NAMALWA (cell line): ENCODE measurements around the gene HOXA9.

Source experiments
- DNase-seq: peaks from one replicate; pipeline ENCODE4 v3.0.0-alpha.2; 2015; ENCODE audit warnings: low spot score

The HOXA9 gene

GRCh38 chr7:27142580-27143022 lies 22.7 kb downstream of the HOXA9 start:
- DNase-seq, result no peak

DNA sequence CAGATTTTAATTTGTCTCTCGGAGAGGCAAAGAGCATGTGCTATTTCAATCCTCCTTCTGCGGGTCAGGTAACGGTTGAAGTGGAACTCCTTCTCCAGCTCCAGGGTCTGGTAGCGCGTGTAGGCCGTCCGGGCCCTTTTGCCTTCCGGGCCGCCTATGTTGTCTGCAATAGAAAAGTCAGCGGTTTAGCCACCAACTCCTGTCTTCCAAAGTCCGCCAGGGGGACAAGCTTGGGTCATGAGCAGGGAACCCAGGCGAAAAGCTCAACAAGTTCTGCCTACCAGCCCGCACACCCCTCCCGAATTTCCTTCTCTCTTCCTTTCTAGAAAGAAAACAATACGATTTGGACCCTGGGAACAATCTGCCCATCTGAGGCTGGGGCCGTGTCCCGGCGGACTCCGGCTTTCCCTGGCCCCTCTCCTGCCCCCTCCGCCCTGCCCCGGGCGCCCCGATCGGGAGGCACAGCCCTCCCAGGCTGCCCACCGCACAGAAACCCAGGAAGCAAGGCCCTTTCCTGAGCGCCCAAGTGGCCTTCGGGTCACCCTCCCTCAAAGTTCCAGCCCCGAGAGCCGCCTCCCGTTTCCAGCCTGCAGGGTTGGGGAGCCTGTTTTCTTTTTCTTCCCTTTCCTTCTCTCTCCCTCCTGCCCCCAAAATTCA lies 23.3 kb downstream of the HOXA9 start:
- DNase-seq, result no peak

- no peak for DNase-seq
These were observed 24.0 kb downstream of the HOXA9 start for GRCh38 chr7:27141137-27141922.

GRCh38 chr7:27140126-27140857 lies 25.0 kb downstream of the HOXA9 start:
- DNase-seq, result no peak

GRCh38 chr7:27139334-27140125 lies 25.8 kb downstream of the HOXA9 start:
- DNase-seq, result no peak

GRCh38 chr7:27138985-27139333 lies 26.4 kb downstream of the HOXA9 start:
- DNase-seq, result no peak

GRCh38 chr7:27138472-27138871 lies 26.9 kb downstream of the HOXA9 start:
- DNase-seq, result no peak

GRCh38 chr7:27137640-27138315 lies 27.6 kb downstream of the HOXA9 start:
- no peak for DNase-seq

DNA sequence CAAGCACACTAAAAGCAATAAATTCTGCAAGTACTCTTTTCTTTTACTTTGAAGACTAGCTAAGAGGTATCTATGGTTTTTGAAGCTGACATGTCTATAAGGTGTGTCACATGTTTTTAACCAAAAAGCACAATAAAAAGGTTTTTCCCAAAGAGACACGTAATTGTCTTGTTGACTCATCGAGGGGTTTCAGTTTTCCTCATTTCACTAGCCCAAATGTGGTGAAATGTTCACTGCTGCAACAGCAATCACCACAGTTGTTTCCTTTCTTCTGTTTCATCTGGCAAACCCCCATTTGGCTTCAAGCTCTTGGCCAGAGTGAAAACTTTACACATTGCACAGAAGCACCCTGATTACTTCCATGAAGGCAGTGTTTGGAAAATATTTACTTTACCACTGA lies 30.9 kb downstream of the HOXA9 start:
- DNase-seq, result no peak

DNA sequence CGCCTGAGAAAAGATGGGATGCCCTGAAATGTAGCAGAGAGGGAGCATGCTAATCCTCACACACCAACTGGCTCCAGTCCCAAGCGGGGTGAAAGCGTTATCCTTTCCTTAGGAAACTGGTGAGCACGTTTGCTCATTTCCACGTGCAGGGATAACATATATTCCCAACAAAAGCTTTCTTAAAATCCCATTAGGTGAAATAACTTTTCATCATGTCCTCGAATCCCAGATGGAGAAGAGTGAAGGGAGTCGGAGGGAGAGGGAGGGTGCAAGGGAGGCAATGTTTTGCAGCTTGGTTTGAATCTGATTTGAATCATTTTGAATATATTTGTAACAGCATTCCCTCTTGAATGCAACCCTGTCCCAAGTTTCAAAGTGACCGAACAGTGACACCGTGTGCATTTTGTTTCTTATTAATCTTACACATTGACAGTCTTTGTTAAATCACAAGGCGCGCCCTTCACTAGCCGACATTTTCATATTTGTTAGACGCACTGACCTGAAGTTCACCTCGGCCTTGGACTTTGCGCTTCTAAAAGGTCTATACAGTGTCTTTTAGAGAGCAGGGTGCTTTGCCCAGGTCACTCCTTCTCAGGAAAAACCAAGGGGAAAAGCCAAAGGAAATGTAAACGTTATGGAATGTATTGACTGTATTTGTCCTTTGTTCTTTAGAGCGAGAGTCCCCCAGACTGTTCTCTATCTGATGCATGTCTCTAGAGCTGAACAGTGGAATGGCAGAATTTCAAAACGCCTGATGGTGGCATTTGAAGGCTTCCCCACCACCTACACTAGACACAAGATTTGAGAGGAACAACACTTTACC lies 31.7 kb downstream of the HOXA9 start:
- no peak for DNase-seq

- no peak for DNase-seq
These were observed 32.4 kb downstream of the HOXA9 start for GRCh38 chr7:27132978-27133377.

DNA sequence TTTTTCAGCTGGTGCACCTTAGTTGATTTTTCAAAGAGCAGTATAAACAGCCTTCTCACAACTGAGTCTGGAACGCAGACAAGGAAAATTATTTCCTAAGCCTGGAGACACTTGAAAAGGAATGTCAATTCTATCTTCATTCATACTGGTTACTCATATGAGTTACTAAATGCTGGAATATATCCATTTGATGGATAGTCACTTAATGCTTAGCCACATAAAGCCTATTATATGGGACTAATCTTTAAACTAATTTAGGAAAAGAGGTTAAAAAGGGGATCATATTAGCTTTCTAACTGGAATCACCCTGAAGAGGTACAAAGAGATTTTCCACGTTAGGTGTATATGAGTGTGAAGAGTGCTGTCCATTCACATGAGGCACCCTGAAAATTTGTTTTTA lies 33.1 kb downstream of the HOXA9 start:
- no peak for DNase-seq

DNA sequence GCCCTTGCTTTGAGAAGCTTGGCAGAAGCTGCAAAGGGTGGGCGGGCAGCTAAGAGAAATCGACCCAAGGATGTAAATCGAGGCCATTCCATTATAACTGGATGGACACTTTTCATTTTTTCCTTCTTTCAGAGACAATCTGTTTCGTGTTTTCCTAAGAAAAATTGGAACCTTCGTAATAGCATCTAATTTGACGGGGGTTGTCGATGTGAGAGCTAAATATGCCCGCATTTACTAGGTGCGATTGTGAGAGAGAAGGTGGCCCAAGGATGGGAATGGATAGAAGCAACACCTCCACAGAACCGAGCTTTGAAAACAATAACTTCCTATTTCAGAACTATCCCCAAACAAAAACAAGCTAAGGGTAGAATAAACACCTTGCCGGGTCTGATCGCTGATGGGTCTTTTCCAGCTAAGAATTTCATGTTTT lies 33.9 kb downstream of the HOXA9 start:
- no peak for DNase-seq

GRCh38 chr7:27130540-27131389 lies 34.6 kb downstream of the HOXA9 start, which contains the start of gene HOXA4:
HOXA4 (minus strand) TSS chr7:27130757; CDS start chr7:27130733, 24 bp downstream.
- peak; percentile 92 for DNase-seq

- DNase-seq, result peak; percentile 57
These were observed 35.4 kb downstream of the HOXA9 start for GRCh38 chr7:27129729-27130539.

DNA sequence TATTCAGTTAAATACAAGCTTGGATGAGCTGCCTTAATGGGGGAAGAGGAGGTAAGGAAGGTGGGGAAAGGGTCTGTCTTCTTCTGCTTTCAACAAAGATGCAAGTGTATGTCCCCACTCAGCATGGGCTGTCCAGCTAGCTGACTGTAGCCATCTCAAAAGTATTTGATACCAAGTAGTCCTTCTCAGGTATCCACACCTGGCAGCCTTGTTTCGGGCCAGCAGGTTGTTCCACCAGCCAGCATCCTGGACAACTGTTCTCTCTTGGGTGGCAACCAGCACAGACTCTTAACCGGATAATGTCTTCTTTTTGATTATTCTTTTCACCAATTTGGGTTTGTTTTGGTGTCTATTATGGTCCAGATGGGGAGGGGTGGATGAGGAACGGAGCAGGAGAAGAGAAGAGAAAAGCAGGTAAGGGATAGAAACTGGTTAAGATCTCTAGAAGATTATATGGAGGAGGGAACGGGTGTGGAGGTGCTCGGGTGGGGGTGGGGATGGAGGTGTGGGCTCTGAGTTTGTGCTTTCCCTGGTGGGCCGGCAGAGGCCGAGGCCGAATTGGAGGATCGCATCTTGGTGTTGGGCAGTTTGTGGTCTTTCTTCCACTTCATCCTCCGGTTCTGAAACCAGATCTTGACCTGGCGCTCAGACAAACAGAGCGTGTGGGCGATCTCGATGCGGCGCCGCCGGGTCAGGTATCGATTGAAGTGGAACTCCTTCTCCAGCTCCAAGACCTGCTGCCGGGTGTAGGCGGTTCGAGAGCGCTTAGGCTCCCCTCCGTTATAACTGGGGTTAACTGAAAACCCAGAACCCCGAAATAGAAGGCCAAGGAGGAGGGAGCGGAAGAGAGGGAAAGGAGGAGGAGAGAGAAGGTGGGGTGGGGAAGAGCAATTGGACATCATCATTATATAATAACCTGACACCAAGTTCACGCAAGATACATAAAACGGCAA lies 36.3 kb downstream of the HOXA9 start:
- DNase-seq, result no peak

GRCh38 chr7:27128034-27128433 lies 37.3 kb downstream of the HOXA9 start:
- DNase-seq, result no peak
